Measurements from ENCODE around the gene LRRC70. TPM values are rescaled to one million over a fixed set of nuclear protein-coding genes. Genes with fewer than 3 reads are reported as not detected.
A peak's percentile ranks its signal among the peaks of the same experiment; 100 is the strongest.

The LRRC70 gene
- total RNA-seq, 1 experiment from 2014 or later = 0.54 TPM

- intact Hi-C loops (cut with micrococcal nuclease) = no loop called here
- ChIA-PET CTCF (interaction anchor here (0.6 kb wide), 1 partner anchor 24 kb away, joined by 3 read pairs; no protein-coding TSS in a partner anchor), POLR2A (no interaction called here)
- Mint-ChIP-seq H3K4me1 (ENCODE audit: insufficient read depth, unreplicated experiment) (no peaks in the 10 kb centered on the region), H3K27ac (ENCODE audit: low read depth, unreplicated experiment) (no peak overlapping the region), H3K36me3 (ENCODE audit: insufficient read depth, unreplicated experiment) (peaks cover 19% of the 10 kb centered on the region), H3K27me3 (ENCODE audit: insufficient read depth, unreplicated experiment) (no peaks in the 10 kb centered on the region), H3K4me3 (ENCODE audit: unreplicated experiment) (no peak overlapping the region), H3K9me3 (ENCODE audit: unreplicated experiment) (no peaks in the 10 kb centered on the region)
- no peak for DNase-seq (ENCODE audit: unreplicated experiment)
- no peak for TF ChIP-seq CTCF (IDR thresholded peaks at IDR 0.05; ENCODE audit: unreplicated experiment)
- BruUV-seq (replicated peaks) = no TSS peak
Measured at GRCh38 chr5:62626534-62626933, 47.9 kb downstream of the LRRC70 start.

- CTCF ChIA-PET = interaction anchor here (0.7 kb wide), 1 partner anchor 22 kb away, joined by 3 read pairs; no protein-coding TSS in a partner anchor
- H3K4me1 Mint-ChIP-seq (ENCODE audit: insufficient read depth, unreplicated experiment) = no peaks in the 10 kb centered on the region
- no TSS peak for BruUV-seq (replicated peaks)
- H3K36me3 Mint-ChIP-seq (ENCODE audit: insufficient read depth, unreplicated experiment) = peaks cover 19% of the 10 kb centered on the region
- POLR2A ChIA-PET = no interaction called here
- no peak overlapping the region for H3K27ac Mint-ChIP-seq (ENCODE audit: low read depth, unreplicated experiment)
- H3K4me3 Mint-ChIP-seq (ENCODE audit: unreplicated experiment) = no peak overlapping the region
- intact Hi-C loops (cut with micrococcal nuclease) = no loop called here
- no peak for DNase-seq (ENCODE audit: unreplicated experiment)
- no peaks in the 10 kb centered on the region for H3K27me3 Mint-ChIP-seq (ENCODE audit: insufficient read depth, unreplicated experiment)
- no peaks in the 10 kb centered on the region for H3K9me3 Mint-ChIP-seq (ENCODE audit: unreplicated experiment)
- no peak for TF ChIP-seq CTCF (IDR thresholded peaks at IDR 0.05; ENCODE audit: unreplicated experiment)
Measured at GRCh38 chr5:62627121-62627520, 48.5 kb downstream of the LRRC70 start.

GRCh38 chr5:62627901-62628300 is 49.3 kb downstream of the LRRC70 start:
- ChIA-PET POLR2A (no interaction called here), CTCF (interaction anchor here (0.6 to 0.9 kb wide), 2 partner anchors 47 to 1968 kb away, joined by 3 read pairs; no protein-coding TSS in a partner anchor)
- Mint-ChIP-seq H3K4me1 (ENCODE audit: insufficient read depth, unreplicated experiment) (no peaks in the 10 kb centered on the region), H3K36me3 (ENCODE audit: insufficient read depth, unreplicated experiment) (peaks cover 19% of the 10 kb centered on the region), H3K9me3 (ENCODE audit: unreplicated experiment) (no peaks in the 10 kb centered on the region), H3K4me3 (ENCODE audit: unreplicated experiment) (no peak overlapping the region), H3K27me3 (ENCODE audit: insufficient read depth, unreplicated experiment) (no peaks in the 10 kb centered on the region), H3K27ac (ENCODE audit: low read depth, unreplicated experiment) (no peak overlapping the region)
- TF ChIP-seq CTCF (IDR thresholded peaks at IDR 0.05; ENCODE audit: unreplicated experiment) = no peak
- TSS peak; percentile 26 for BruUV-seq (replicated peaks)
- DNase-seq (ENCODE audit: unreplicated experiment) = no peak
- intact Hi-C loops (cut with micrococcal nuclease) = no loop called here

Other genes starting within 250 kb of the LRRC70 start
- gene DIMT1, start 174.9 kb upstream of the LRRC70 start, total RNA-seq (2022) = 39.0 and 44.0 TPM in 2 replicates
- gene IPO11, start 166.1 kb upstream of the LRRC70 start, total RNA-seq (2022) = 30.2 and 36.6 TPM in 2 replicates

Data from MCF 10A (cell line).